ENCODE measurements around the gene DNAJC3.

DNA sequence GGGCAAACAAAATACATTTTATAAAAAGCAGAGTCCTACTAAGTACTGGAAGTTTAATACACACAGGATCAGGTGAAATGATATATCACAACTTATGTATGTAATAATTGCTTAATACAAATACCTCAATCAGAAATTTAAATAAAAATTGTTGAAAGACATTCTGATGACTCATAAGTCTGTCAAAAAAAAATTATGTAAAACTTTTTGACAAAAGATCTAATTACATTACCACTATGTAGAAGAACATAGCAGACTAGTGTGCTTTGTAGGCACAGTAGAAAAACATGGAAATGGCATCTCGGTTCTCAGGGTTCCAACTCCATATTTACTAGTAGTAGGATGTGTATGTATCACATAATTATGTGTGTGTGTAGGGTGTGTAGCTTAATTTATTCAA lies 156.2 kb downstream of the DNAJC3 start:
- TF ChIP-seq CTCF (IDR thresholded peaks at IDR 0.05) (no peak), POLR2AphosphoS5 (IDR thresholded peaks at IDR 0.05; ENCODE audit: low read depth, low read length) (no peak), CHD2 (IDR thresholded peaks at IDR 0.05; ENCODE audit: low read length, partially characterized antibody) (no peak), EP300 (IDR thresholded peaks at IDR 0.05; ENCODE audit: borderline replicate concordance in 1 of 2, low read depth in 1 of 2, low read length in 1 of 2) (no peak)
